CD4-positive, alpha-beta T cell (primary cell): ENCODE measurements around the gene RDH13. TPM values are rescaled to one million over a fixed set of nuclear protein-coding genes. Genes with fewer than 3 reads are reported as not detected.
A peak's percentile ranks its signal among the peaks of the same experiment; 100 is the strongest.
"Not testable (repeated sequence)": the region's sequence is repeated elsewhere in the genome, so short reads cannot be mapped to it uniquely, and the experiment has no call there.

ENCODE experiments used
- ATAC-seq: fragments of 200-7000 bp; cut with Tn5 transposase; one replicate; pipeline ENCODE4 v1.10.0; 2022; ENCODE audit warnings: mild to moderate bottlenecking; ENCODE audit not compliant: poor library complexity
- CTCF ChIA-PET: fragments of 350-600 bp; sonication (Branson Sonifier 250); formaldehyde crosslinking; loops from one replicate; lab custom pipeline; 2021; ENCODE audit warnings: antibody characterized with exemption, inconsistent platforms; lab: Charles Lee
- POLR2A ChIA-PET: fragments of 350-600 bp; sonication (Branson Sonifier 250); formaldehyde crosslinking; loops from one replicate; lab custom pipeline; 2021; ENCODE audit warnings: antibody characterized with exemption, inconsistent platforms; lab: Charles Lee
- DNase-seq, 14 experiments: peaks; one replicate each; pipeline ENCODE4 v3.0.0-alpha.2; 2013 to 2020; ENCODE audit warnings: mixed read lengths in 2 of 14
- H3K27ac ChIP-seq, 2 donors: one replicate each; pipeline versions ENCODE4 v1.5.1 to v1.7.0; 2013; ENCODE audit warnings: low read length in 2 of 2, low read depth in 1 of 2, mild to moderate bottlenecking in 1 of 2
- H3K27me3 ChIP-seq, 2 experiments: 1 replicate in 1 of 2; 2 replicates in 1 of 2; pipeline versions ENCODE4 v1.6.1 to v1.7.0; 2013; ENCODE audit warnings: low read length in 2 of 2, control low read depth in 1 of 2, mild to moderate bottlenecking in 1 of 2, moderate library complexity in 1 of 2; ENCODE audit not compliant: insufficient read depth in 2 of 2, control insufficient read depth in 1 of 2
- H3K36me3 ChIP-seq: one replicate; pipeline ENCODE4 v1.6.1; 2013; ENCODE audit warnings: low read length, control low read depth; ENCODE audit not compliant: insufficient read depth
- H3K4me1 ChIP-seq: one replicate; pipeline ENCODE4 v1.6.1; 2013; ENCODE audit warnings: low read length, control low read depth; ENCODE audit not compliant: insufficient read depth
- H3K4me3 ChIP-seq: one replicate; pipeline ENCODE4 v1.5.1; 2013; ENCODE audit warnings: mild to moderate bottlenecking, low read length, moderate library complexity
- H3K9me3 ChIP-seq, 2 experiments: 1 replicate in 1 of 2; 2 replicates in 1 of 2; pipeline versions ENCODE4 v1.6.1 to v1.7.0; 2013; ENCODE audit warnings: low read length in 2 of 2, mild to moderate bottlenecking in 2 of 2, control low read depth in 1 of 2, moderate library complexity in 1 of 2; ENCODE audit not compliant: control insufficient read depth in 1 of 2, insufficient read depth in 1 of 2
- H3K27ac Mint-ChIP-seq: one replicate; pipeline ENCODE4 v1.8.0; 2020; ENCODE audit warnings: mixed read lengths
- H3K27me3 Mint-ChIP-seq: one replicate; pipeline ENCODE4 v1.8.0; 2021; ENCODE audit warnings: mixed read lengths
- H3K36me3 Mint-ChIP-seq: one replicate; pipeline ENCODE4 v1.8.0; 2021; ENCODE audit warnings: low read depth, mixed read lengths
- H3K4me1 Mint-ChIP-seq: one replicate; pipeline ENCODE4 v1.8.0; 2021; ENCODE audit warnings: low read depth, mixed read lengths
- H3K4me3 Mint-ChIP-seq: one replicate; pipeline ENCODE4 v1.8.0; 2020; ENCODE audit warnings: mild to moderate bottlenecking, mixed read lengths
- H3K9me3 Mint-ChIP-seq: one replicate; pipeline ENCODE4 v1.8.0; 2020; ENCODE audit warnings: mixed read lengths
- intact Hi-C, 2 experiments: fragments of 100-400 bp; cut with DNase I in 1 of 2; cut with micrococcal nuclease in 1 of 2; formaldehyde crosslinking; loops; one replicate each; pipeline versions ENCODE4 v1.15.1 to v1.9.0; 2023 to 2025; cut with DNase I, micrococcal nuclease
- total RNA-seq, 174 experiments: library from RNA in 2 of 174; stranded (reverse) in 2 of 174; gene quantifications; one replicate each; pipeline ENCODE4 v1.2.3 and lab custom pipeline; 2021 to 2026
- TF ChIP-seq, protein P1 (sequence below): fragments of 200-600 bp; IDR thresholded peaks from one replicate; pipeline ENCODE4 v1.8.0; 2022; ENCODE audit warnings: antibody characterized with exemption, mild to moderate bottlenecking

The RDH13 gene
- total RNA-seq, 2 experiments from 2014 or later: 7.4 to 8.8 TPM

DNA sequence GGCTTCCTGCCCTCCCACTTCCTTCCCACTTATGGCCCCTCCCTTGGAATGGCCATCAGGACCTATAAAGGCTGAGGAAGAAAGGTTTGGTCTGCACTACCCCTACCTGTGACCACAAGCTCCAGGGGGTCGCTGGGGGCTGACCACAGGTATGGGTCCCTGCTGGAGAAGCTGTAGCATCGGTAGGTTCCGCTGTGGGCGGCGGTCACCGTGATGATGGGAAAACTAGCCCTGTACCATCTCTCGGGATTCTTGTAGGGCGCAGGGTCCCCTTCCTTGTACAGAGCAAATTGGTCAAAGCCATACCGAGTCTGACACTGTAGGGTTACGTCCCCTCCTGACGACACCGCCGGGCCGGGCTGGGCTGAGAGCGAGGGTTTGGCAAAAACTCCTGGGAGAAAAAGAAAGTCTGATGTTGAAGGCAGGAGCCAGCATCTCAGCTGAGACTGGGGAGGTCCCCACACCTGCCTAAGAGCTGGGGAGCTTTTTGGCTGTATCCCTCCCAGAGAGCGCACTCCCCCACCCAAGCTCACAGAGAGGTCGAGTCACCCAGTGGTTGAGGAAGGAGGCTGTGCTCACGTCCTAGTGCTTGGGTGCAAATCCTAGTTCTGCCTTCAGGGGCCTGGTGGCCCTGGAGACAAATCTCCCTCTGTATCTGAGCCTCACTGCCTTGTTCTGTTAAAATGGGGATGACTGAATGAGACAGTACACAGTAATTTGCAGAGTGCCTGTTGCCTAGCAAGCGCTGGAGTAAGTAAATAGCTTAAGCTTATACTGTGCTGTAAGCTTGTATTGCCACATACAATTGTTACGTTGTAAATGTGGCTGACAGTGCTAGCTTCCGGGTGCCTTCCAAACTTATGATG lies 35.2 kb downstream of the RDH13 start:
- TF ChIP-seq, protein P1, sequence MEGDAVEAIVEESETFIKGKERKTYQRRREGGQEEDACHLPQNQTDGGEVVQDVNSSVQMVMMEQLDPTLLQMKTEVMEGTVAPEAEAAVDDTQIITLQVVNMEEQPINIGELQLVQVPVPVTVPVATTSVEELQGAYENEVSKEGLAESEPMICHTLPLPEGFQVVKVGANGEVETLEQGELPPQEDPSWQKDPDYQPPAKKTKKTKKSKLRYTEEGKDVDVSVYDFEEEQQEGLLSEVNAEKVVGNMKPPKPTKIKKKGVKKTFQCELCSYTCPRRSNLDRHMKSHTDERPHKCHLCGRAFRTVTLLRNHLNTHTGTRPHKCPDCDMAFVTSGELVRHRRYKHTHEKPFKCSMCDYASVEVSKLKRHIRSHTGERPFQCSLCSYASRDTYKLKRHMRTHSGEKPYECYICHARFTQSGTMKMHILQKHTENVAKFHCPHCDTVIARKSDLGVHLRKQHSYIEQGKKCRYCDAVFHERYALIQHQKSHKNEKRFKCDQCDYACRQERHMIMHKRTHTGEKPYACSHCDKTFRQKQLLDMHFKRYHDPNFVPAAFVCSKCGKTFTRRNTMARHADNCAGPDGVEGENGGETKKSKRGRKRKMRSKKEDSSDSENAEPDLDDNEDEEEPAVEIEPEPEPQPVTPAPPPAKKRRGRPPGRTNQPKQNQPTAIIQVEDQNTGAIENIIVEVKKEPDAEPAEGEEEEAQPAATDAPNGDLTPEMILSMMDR: no peak
- Histone ChIP-seq H3K36me3 (no peaks in the 10 kb centered on the region), H3K4me1 (no peaks in the 10 kb centered on the region), H3K27me3 (no peaks in the 10 kb centered on the region), H3K4me3 (no peak overlapping the region), H3K9me3 (peaks cover 11 to 30% of the 10 kb centered on the region in 2 experiments), H3K27ac (peak overlapping the region in 1 of 2 donors; percentile 29)
- intact Hi-C loops: no loop called here
- peaks cover 21% of the 10 kb centered on the region for H3K36me3 Mint-ChIP-seq
- H3K4me3 Mint-ChIP-seq: no peak overlapping the region
- H3K27ac Mint-ChIP-seq: no peak overlapping the region
- ChIA-PET POLR2A (interaction anchor here (0.5 kb wide), 1 partner anchor 911 kb away, joined by 3 read pairs; no protein-coding TSS in a partner anchor), CTCF (no interaction called here)
- no peaks in the 10 kb centered on the region for H3K27me3 Mint-ChIP-seq
- no peak for DNase-seq
- peaks cover 11% of the 10 kb centered on the region for H3K9me3 Mint-ChIP-seq
- no peak for ATAC-seq
- peaks cover 16% of the 10 kb centered on the region for H3K4me1 Mint-ChIP-seq

GRCh38 chr19:55027140-55027471 lies 35.8 kb downstream of the RDH13 start:
- H3K4me1 ChIP-seq, H3K36me3 ChIP-seq, DNase-seq, H3K4me3 Mint-ChIP-seq, intact Hi-C loops, H3K27ac Mint-ChIP-seq, H3K4me3 ChIP-seq, ATAC-seq, CTCF ChIA-PET, H3K27me3 ChIP-seq, H3K27me3 Mint-ChIP-seq, POLR2A ChIA-PET: not testable (repeated sequence)
- Mint-ChIP-seq H3K36me3 (peaks cover 27% of the 10 kb centered on the region), H3K9me3 (peaks cover 11% of the 10 kb centered on the region), H3K4me1 (peaks cover 16% of the 10 kb centered on the region)
- Histone ChIP-seq H3K9me3 (peaks cover 11 to 26% of the 10 kb centered on the region in 2 experiments), H3K27ac (peak overlapping the region in 1 of 2 donors; percentile 29)

GRCh38 chr19:55024111-55024510 lies 38.8 kb downstream of the RDH13 start:
- intact Hi-C loops: no loop called here
- H3K27me3 Mint-ChIP-seq: no peaks in the 10 kb centered on the region
- ATAC-seq: no peak

DNA sequence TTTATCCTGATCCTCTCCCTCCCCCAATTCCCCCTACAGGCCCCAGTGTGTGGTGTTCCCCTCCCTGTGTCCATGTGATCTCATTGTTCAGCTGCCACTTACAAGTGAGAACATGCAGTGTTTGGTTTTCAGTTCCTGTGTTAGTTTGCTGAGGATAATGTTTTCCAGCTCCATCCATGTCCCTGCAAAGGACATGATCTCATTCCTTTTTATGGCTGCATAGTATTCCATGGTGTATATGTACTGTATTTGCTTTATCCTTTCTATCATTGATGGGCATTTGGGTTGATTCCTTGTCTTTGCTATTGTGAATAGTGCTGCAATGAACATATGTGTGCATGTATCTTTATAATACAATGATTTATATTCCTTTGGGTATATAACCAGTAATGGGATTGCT lies 42.6 kb downstream of the RDH13 start:
- H3K4me1 Mint-ChIP-seq, CTCF ChIA-PET, ATAC-seq, H3K9me3 Mint-ChIP-seq, H3K4me3 Mint-ChIP-seq, DNase-seq, H3K27ac ChIP-seq, H3K27ac Mint-ChIP-seq, H3K27me3 Mint-ChIP-seq, POLR2A ChIA-PET, H3K36me3 ChIP-seq, H3K4me3 ChIP-seq, H3K4me1 ChIP-seq, H3K27me3 ChIP-seq, intact Hi-C loops: not testable (repeated sequence)
- H3K36me3 Mint-ChIP-seq: peaks cover 58% of the 10 kb centered on the region
- H3K9me3 ChIP-seq: peaks cover 0 to 37% of the 10 kb centered on the region in 2 experiments

More at GRCh38 chr19:55024111-55024510, 38.8 kb downstream of the RDH13 start:
- Histone ChIP-seq H3K27me3 (no peaks in the 10 kb centered on the region), H3K9me3 (peaks cover 11 to 31% of the 10 kb centered on the region in 2 experiments), H3K27ac (no peak overlapping the region), H3K4me1 (no peaks in the 10 kb centered on the region), H3K36me3 (no peaks in the 10 kb centered on the region), H3K4me3 (no peak overlapping the region)
- ChIA-PET POLR2A (no interaction called here), CTCF (no interaction called here)
- H3K9me3 Mint-ChIP-seq: peaks cover 14% of the 10 kb centered on the region
- no peak for DNase-seq
- H3K4me3 Mint-ChIP-seq: no peak overlapping the region
- peaks cover 15% of the 10 kb centered on the region for H3K4me1 Mint-ChIP-seq
- peaks cover 39% of the 10 kb centered on the region for H3K36me3 Mint-ChIP-seq
- no peak overlapping the region for H3K27ac Mint-ChIP-seq
- TF ChIP-seq, protein P1: no peak
